Measurements from ENCODE around the gene KCTD7. TPM values are rescaled to one million over a fixed set of nuclear protein-coding genes. Genes with fewer than 3 reads are reported as not detected.
A peak's percentile ranks its signal among the peaks of the same experiment; 100 is the strongest.

Gene KCTD7
- total and polyA plus RNA-seq, 10 of the 15 experiments (the other 5 are each of a cell fraction or from before 2014, with no cell fraction given): 1.6 to 18.0 (median 9.4) TPM

- CTCF ChIA-PET: interaction anchor here (0.6 to 1.3 kb wide), 5 partner anchors 22 to 123 kb away, joined by 3 to 10 read pairs (median 3); no protein-coding TSS in a partner anchor
- TF ChIP-seq PML (IDR thresholded peaks at IDR 0.05; ENCODE audit: low read length) (no peak), RFX5 (IDR thresholded peaks at IDR 0.05; ENCODE audit: low read depth, low read length) (no peak), PRDM15 (CRISPR knock-in tag; IDR thresholded peaks at IDR 0.05) (no peak), ATF7 (IDR thresholded peaks at IDR 0.05; ENCODE audit: low read depth) (0 out of 2 replicates have a peak, but pooled peaks have one; percentile 52), IKZF2 (IDR thresholded peaks at IDR 0.05) (peak in 1 of 2 experiments; percentile 15; a peak in 1 of 4 replicates), RAD51 (IDR thresholded peaks at IDR 0.05) (no peak), CBX3 (IDR thresholded peaks at IDR 0.05; ENCODE audit: borderline replicate concordance, low read depth) (no peak), SREBF2 (IDR thresholded peaks at IDR 0.05; ENCODE audit: low read length) (no peak), PBX3 (IDR thresholded peaks at IDR 0.05; ENCODE audit: insufficient replicate concordance, low read depth, low read length) (no peak), NFXL1 (IDR thresholded peaks at IDR 0.05; ENCODE audit: borderline replicate concordance) (no peak), IKZF1 (conservative IDR thresholded peaks at IDR 0.05) (no peak), YBX1 (IDR thresholded peaks at IDR 0.05) (no peak), USF2 (IDR thresholded peaks at IDR 0.05; ENCODE audit: borderline replicate concordance, low read depth, low read length) (no peak), SP1 (IDR thresholded peaks at IDR 0.05; ENCODE audit: low read depth, low read length) (no peak), MTA2 (IDR thresholded peaks at IDR 0.05; ENCODE audit: low read depth) (no peak), IRF4 (IDR thresholded peaks at IDR 0.05; ENCODE audit: low read depth, low read length) (no peak), PAX8 (IDR thresholded peaks at IDR 0.05) (no peak)
Measured at GRCh38 chr7:66627151-66627681, 1.5 kb upstream of the KCTD7 start.

More at GRCh38 chr7:66627151-66627681, 1.5 kb upstream of the KCTD7 start:
- BruUV-seq (replicated peaks): no TSS peak
- in situ Hi-C loops (cut with MboI) (no loop called here), intact Hi-C loops (cut with micrococcal nuclease; ENCODE audit: unreplicated experiment) (loop anchor here (5.0 kb wide), 1 partner anchor 35 kb away; no protein-coding TSS in a partner anchor)
- no peak overlapping the region for H3K27ac ChIP-seq (ENCODE audit: control insufficient read depth, insufficient read depth)
- POLR2A ChIA-PET: interaction anchor here (1.0 to 1.3 kb wide), 5 partner anchors 11 to 142 kb away, joined by 3 to 7 read pairs (median 3); no protein-coding TSS in a partner anchor
- H3K9ac ChIP-seq (ENCODE audit: control insufficient read depth, insufficient read depth, low read length): no peak overlapping the region
- H4K20me1 ChIP-seq (ENCODE audit: control insufficient read depth, insufficient read depth): no peaks in the 10 kb centered on the region
- SMC1A ChIA-PET (ENCODE audit: uncharacterized antibody, unreplicated experiment): interaction anchor here (0.6 to 1.8 kb wide), 8 partner anchors 12 to 70 kb away, joined by 3 to 8 read pairs (median 5); no protein-coding TSS in a partner anchor
- WGBS (ENCODE audit: insufficient coverage, insufficient replicate concordance, low lambda C conversion rate, missing lambda C conversion rate): 2% methylated on average over 10 of the region's 10 CpGs
- H3K79me2 ChIP-seq (ENCODE audit: control insufficient read depth, insufficient read depth, low read length): peaks cover 6% of the 10 kb centered on the region; the same call in 1 of the 2 replicates
- ATAC-seq: no peak
- no peaks in the 10 kb centered on the region for H3K36me3 ChIP-seq (ENCODE audit: control insufficient read depth in 2 of 2, insufficient read depth in 2 of 2, low read length in 1 of 2)
- DNase-seq (ENCODE audit: low read depth, low spot score): no peak
- RAD21 ChIA-PET (ENCODE audit: unreplicated experiment): interaction anchor here (1.6 to 2.7 kb wide), 2 partner anchors 27 to 55 kb away, joined by 4 to 12 read pairs; no protein-coding TSS in a partner anchor
- FAIRE-seq: no peak
- peaks cover 37% of the 10 kb centered on the region for H3K4me1 ChIP-seq (ENCODE audit: control insufficient read depth, insufficient read depth, low read length)
- H2AFZ ChIP-seq (ENCODE audit: control insufficient read depth, low read depth, low read length): peak overlapping the region; percentile 72
- H3K27me3 ChIP-seq (replicated peaks in 1 of 2; ENCODE audit: control insufficient read depth in 2 of 2, insufficient read depth in 2 of 2, low read length in 1 of 2): no peaks in the 10 kb centered on the region
- peak overlapping the region; percentile 10; the same call in 1 of the 2 replicates for H3K4me3 ChIP-seq
- H3K9me3 ChIP-seq (replicated peaks; ENCODE audit: control insufficient read depth, insufficient read depth, low read length): no peaks in the 10 kb centered on the region; the same call in 2 of the 3 replicates
- H3K4me2 ChIP-seq (ENCODE audit: control insufficient read depth, insufficient read depth): peak overlapping the region; percentile 68
